ENCODE data around the gene CEP43. TPM values are rescaled to one million over a fixed set of nuclear protein-coding genes. Genes with fewer than 3 reads are reported as not detected.

CEP43 gene
- total and polyA plus RNA-seq, 2 of the 8 experiments (the other 6 are each of a cell fraction or from before 2014, with no cell fraction given), result 12.0 to 31.2 TPM

GRCh38 chr6:166998256-166999144 lies 697 bp upstream of the CEP43 start:
- H3K9ac ChIP-seq (replicated peaks in 1 of 4; ENCODE audit: extremely low read depth in 1 of 4, low read depth in 3 of 4, low read length in 3 of 4), result peak overlapping the region; percentile 29 to 54 (median 36); a peak in 4 of 7 replicates
- no peak overlapping the region for H2BK120ac ChIP-seq (replicated peaks; ENCODE audit: low read depth, low read length)
- no peaks in the 10 kb centered on the region for H3K27me3 ChIP-seq (replicated peaks in 1 of 4; ENCODE audit: control insufficient read depth in 3 of 4, extremely low read depth in 1 of 4, insufficient read depth in 3 of 4, low read length in 3 of 4)
- no peak overlapping the region for H3K23ac ChIP-seq (ENCODE audit: insufficient read length)
- peaks cover 6 to 8% of the 10 kb centered on the region in 2 experiments for H4K20me1 ChIP-seq (replicated peaks in 1 of 2; ENCODE audit: control insufficient read depth in 1 of 2, insufficient read depth in 2 of 2, low read length in 2 of 2)
- H3K56ac ChIP-seq (replicated peaks; ENCODE audit: insufficient read length, low read depth, low read length), result peak overlapping the region; percentile 22
- no peak overlapping the region for H2AK5ac ChIP-seq (ENCODE audit: low read depth, low read length)
- H3K79me1 ChIP-seq (ENCODE audit: low read depth, low read length), result peaks cover 13% of the 10 kb centered on the region
- no peaks in the 10 kb centered on the region for H3K9me3 ChIP-seq (ENCODE audit: insufficient read depth in 2 of 2, low read depth in 1 of 2, low read length in 1 of 2)
- H3K4me1 ChIP-seq (replicated peaks in 1 of 4; ENCODE audit: control insufficient read depth in 3 of 4, insufficient read depth in 4 of 4, low read length in 3 of 4), result peaks cover 0 to 8% (median 4%) of the 10 kb centered on the region in 4 experiments; a peak in 5 of 7 replicates
- H4K91ac ChIP-seq (replicated peaks; ENCODE audit: insufficient read length, low read length), result peak overlapping the region; percentile 37
- DNase-seq (ENCODE audit: low read depth in 1 of 2, low spot score in 2 of 2) (peak in 1 of 2 experiments; percentile 74), FAIRE-seq (no peak)
- peak overlapping the region; percentile 83 to 91 for H3K4me2 ChIP-seq (ENCODE audit: insufficient read depth in 1 of 2, low read depth in 2 of 2, low read length in 2 of 2)
- peaks cover 6% of the 10 kb centered on the region; the same call in 1 of the 2 replicates for H3K23me2 ChIP-seq (ENCODE audit: low read depth, low read length)
- ChIA-PET CTCF (ENCODE audit: partially characterized antibody) (interaction anchor here (0.6 to 1.6 kb wide), 6 partner anchors 9 to 232 kb away, joined by 3 to 8 read pairs (median 4); partner anchors contain the start of gene RNASET2), POLR2A (ENCODE audit: partially characterized antibody) (interaction anchor here (0.7 to 2.9 kb wide), 10 partner anchors 8 to 143 kb away, joined by 3 to 11 read pairs (median 4); partner anchors contain the start of gene RNASET2)
- peak overlapping the region; percentile 71 for H4K8ac ChIP-seq (ENCODE audit: extremely low read depth, insufficient read depth, low read length)
- 1% methylated on average over 45 of the region's 96 CpGs; no CpG with 5 or more reads in 1 of the 2 experiments for WGBS, 2 experiments (ENCODE audit: extremely low coverage in 1 of 2, insufficient coverage in 1 of 2, insufficient read length in 1 of 2, insufficient replicate concordance in 2 of 2, low coverage in 1 of 2, low lambda C conversion rate in 2 of 2, missing lambda C conversion rate in 1 of 2)
- H2BK15ac ChIP-seq (ENCODE audit: low read length), result no peak overlapping the region
- peaks cover 4 to 71% of the 10 kb centered on the region in 2 experiments for H3K79me2 ChIP-seq (ENCODE audit: control insufficient read depth in 1 of 2, insufficient read depth in 2 of 2, low read length in 2 of 2)
- no peak overlapping the region for H3K18ac ChIP-seq (ENCODE audit: extremely low read depth, low read length)
- no peak overlapping the region for H3K14ac ChIP-seq (ENCODE audit: insufficient read length)
- H2AFZ ChIP-seq (ENCODE audit: low read length), result no peak overlapping the region
- peak overlapping the region; percentile 71 for H4K5ac ChIP-seq (ENCODE audit: insufficient read length, low read depth, low read length)
- no peak overlapping the region for H2BK20ac ChIP-seq (ENCODE audit: low read length)
- H3K4ac ChIP-seq (replicated peaks; ENCODE audit: insufficient read length, low read depth, low read length), result no peak overlapping the region
- peak overlapping the region; percentile 61 to 90 (median 76) for H3K4me3 ChIP-seq (ENCODE audit: extremely low read depth in 1 of 4, insufficient read depth in 2 of 4, low read depth in 3 of 4, low read length in 4 of 4)
- no peak overlapping the region for H3K27ac ChIP-seq (ENCODE audit: low read depth, low read length)
- peak overlapping the region; percentile 8; the same call in 1 of the 2 replicates for H2BK5ac ChIP-seq (ENCODE audit: low read depth, low read length)
- H2BK12ac ChIP-seq (ENCODE audit: low read depth, low read length), result no peak overlapping the region
- H3K36me3 ChIP-seq (ENCODE audit: control insufficient read depth in 2 of 4, insufficient read depth in 4 of 4, low read length in 3 of 4), result peaks cover 0 to 34% (median 7%) of the 10 kb centered on the region in 4 experiments; a peak in 4 of 8 replicates
- no peak for TF ChIP-seq RFX5 (IDR thresholded peaks at IDR 0.05; ENCODE audit: borderline replicate concordance, low read depth, low read length)
- no peak for TF ChIP-seq NRF1 (IDR thresholded peaks at IDR 0.05; ENCODE audit: low read depth, low read length)
- TF ChIP-seq KDM4A (IDR thresholded peaks at IDR 0.05; ENCODE audit: low read depth, low read length, severe bottlenecking), result peak; percentile 94
- TF ChIP-seq CHD1 (IDR thresholded peaks at IDR 0.05; ENCODE audit: low read depth, low read length), result no peak
- TF ChIP-seq RNF2 (IDR thresholded peaks at IDR 0.05; ENCODE audit: borderline replicate concordance, low read depth, low read length, missing control alignments, poor library complexity, severe bottlenecking), result no peak
- TF ChIP-seq CREB1 (IDR thresholded peaks at IDR 0.05), result no peak
- TF ChIP-seq CTCF (IDR thresholded peaks at IDR 0.05; ENCODE audit: control extremely low read depth in 1 of 3, insufficient read depth in 1 of 3, low read depth in 1 of 3, low read length in 3 of 3), result no peak
